Loucy (cell line): ENCODE data around the gene WDHD1.

ENCODE experiments used
- CTCF ChIP-seq: fragments of 200-600 bp; sonication (generic); conservative IDR thresholded peaks from 2 replicates; pipeline ENCODE4 v1.5.1; 2014; ENCODE audit warnings: mild to moderate bottlenecking, antibody characterized with exemption, low read length
- EZH2phosphoT487 ChIP-seq: fragments of 200-600 bp; IDR thresholded peaks from 2 replicates; pipeline ENCODE4 v1.6.1; 2018; ENCODE audit warnings: antibody characterized with exemption, mild to moderate bottlenecking, moderate library complexity, borderline replicate concordance

GRCh38 chr14:54974788-54975414 is 52.0 kb downstream of the WDHD1 start:
- TF ChIP-seq CTCF (no peak), EZH2phosphoT487 (no peak)
